ENCODE measurements around the gene CARS1.

The CARS1 gene

GRCh38 chr11:3049430-3050243, 7.6 kb downstream of the CARS1 start:
- peaks cover 28% of the 10 kb centered on the region for H3K79me1 ChIP-seq (ENCODE audit: low read depth, low read length)
- peak overlapping the region; percentile 69 for H3K4ac ChIP-seq (ENCODE audit: low read length)
- no peak overlapping the region for H3K14ac ChIP-seq (ENCODE audit: low read length)
- no peak overlapping the region for H4K8ac ChIP-seq (ENCODE audit: low read depth, low read length)
- H2BK120ac ChIP-seq (ENCODE audit: low read depth, low read length) = no peak overlapping the region
- H2AK5ac ChIP-seq (ENCODE audit: low read depth, low read length) = peak overlapping the region; percentile 42
- peak overlapping the region in 1 of 2 donors; percentile 38 for H3K4me3 ChIP-seq (ENCODE audit: low read length in 2 of 2)
- H3K4me2 ChIP-seq (ENCODE audit: insufficient read depth, low read length, poor library complexity, severe bottlenecking) = no peak overlapping the region
- H3K36me3 ChIP-seq (replicated peaks in 1 of 2; ENCODE audit: control insufficient read depth in 2 of 2, insufficient read depth in 2 of 2, low read length in 2 of 2) = peaks cover 19 to 68% of the 10 kb centered on the region in 2 donors
- WGBS, 2 donors (ENCODE audit: extremely low coverage in 2 of 2, insufficient read length in 2 of 2, insufficient replicate concordance in 1 of 2) = no CpG with 5 or more reads among the region's 18 CpGs
- no peaks in the 10 kb centered on the region for H3K9me3 ChIP-seq (replicated peaks in 1 of 2; ENCODE audit: control insufficient read depth in 2 of 2, insufficient read depth in 1 of 2, low read depth in 1 of 2, low read length in 2 of 2)
- no peak overlapping the region for H2AFZ ChIP-seq (ENCODE audit: low read length)
- no peak overlapping the region for H4K91ac ChIP-seq (ENCODE audit: low read depth, low read length, poor library complexity)
- H2BK5ac ChIP-seq (ENCODE audit: low read length) = no peak overlapping the region
- peak overlapping the region; percentile 72 for H3K9ac ChIP-seq (ENCODE audit: low read depth, low read length, poor library complexity)
- H3K4me1 ChIP-seq (ENCODE audit: control insufficient read depth in 2 of 2, insufficient read depth in 1 of 2, low read depth in 1 of 2, low read length in 2 of 2) = peaks cover 7 to 12% of the 10 kb centered on the region in 2 donors
- H3K27me3 ChIP-seq (ENCODE audit: control insufficient read depth in 3 of 3, insufficient read depth in 3 of 3, low read depth in 1 of 3, low read length in 3 of 3) = no peaks in the 10 kb centered on the region
- no peak overlapping the region for H2BK15ac ChIP-seq (ENCODE audit: low read length)
- no peak overlapping the region for H3K18ac ChIP-seq (ENCODE audit: low read length)
- no peak overlapping the region for H3K27ac ChIP-seq (replicated peaks; ENCODE audit: low read length)
- no peak overlapping the region for H3K23ac ChIP-seq (ENCODE audit: low read depth, low read length, poor library complexity)
- DNase-seq (ENCODE audit: low spot score) = no peak
- H2BK12ac ChIP-seq (ENCODE audit: low read length) = peak overlapping the region; percentile 50

- no peak for DNase-seq (ENCODE audit: low spot score)
- no peak overlapping the region for H3K27ac ChIP-seq (replicated peaks; ENCODE audit: low read length)
- peaks cover 30% of the 10 kb centered on the region for H3K79me1 ChIP-seq (ENCODE audit: low read depth, low read length)
- H2AFZ ChIP-seq (ENCODE audit: low read length) = no peak overlapping the region
- no peak overlapping the region for H4K8ac ChIP-seq (ENCODE audit: low read depth, low read length)
- peak overlapping the region; percentile 85 for H2AK5ac ChIP-seq (ENCODE audit: low read depth, low read length)
- H3K27me3 ChIP-seq (ENCODE audit: control insufficient read depth in 3 of 3, insufficient read depth in 3 of 3, low read depth in 1 of 3, low read length in 3 of 3) = no peaks in the 10 kb centered on the region
- H3K9ac ChIP-seq (ENCODE audit: low read depth, low read length, poor library complexity) = peak overlapping the region; percentile 38
- H3K4me1 ChIP-seq (ENCODE audit: control insufficient read depth in 2 of 2, insufficient read depth in 1 of 2, low read depth in 1 of 2, low read length in 2 of 2) = peaks cover 8 to 12% of the 10 kb centered on the region in 2 donors
- no peak overlapping the region for H2BK5ac ChIP-seq (ENCODE audit: low read length)
- peak overlapping the region; percentile 51 for H2BK12ac ChIP-seq (ENCODE audit: low read length)
- H3K23ac ChIP-seq (ENCODE audit: low read depth, low read length, poor library complexity) = peak overlapping the region; percentile 57
- H2BK15ac ChIP-seq (ENCODE audit: low read length) = no peak overlapping the region
- no peak overlapping the region for H3K4ac ChIP-seq (ENCODE audit: low read length)
- no peaks in the 10 kb centered on the region for H3K9me3 ChIP-seq (replicated peaks in 1 of 2; ENCODE audit: control insufficient read depth in 2 of 2, insufficient read depth in 1 of 2, low read depth in 1 of 2, low read length in 2 of 2)
- H4K91ac ChIP-seq (ENCODE audit: low read depth, low read length, poor library complexity) = no peak overlapping the region
- no peak overlapping the region for H3K4me3 ChIP-seq (ENCODE audit: low read length in 2 of 2)
- no CpG with 5 or more reads among the region's 16 CpGs for WGBS, 2 donors (ENCODE audit: extremely low coverage in 2 of 2, insufficient read length in 2 of 2, insufficient replicate concordance in 1 of 2)
- H3K18ac ChIP-seq (ENCODE audit: low read length) = no peak overlapping the region
- H3K4me2 ChIP-seq (ENCODE audit: insufficient read depth, low read length, poor library complexity, severe bottlenecking) = no peak overlapping the region
- peaks cover 15 to 64% of the 10 kb centered on the region in 2 donors for H3K36me3 ChIP-seq (replicated peaks in 1 of 2; ENCODE audit: control insufficient read depth in 2 of 2, insufficient read depth in 2 of 2, low read length in 2 of 2)
- no peak overlapping the region for H2BK120ac ChIP-seq (ENCODE audit: low read depth, low read length)
- peak overlapping the region; percentile 9 for H3K14ac ChIP-seq (ENCODE audit: low read length)
Measured at GRCh38 chr11:3047637-3048036, 9.6 kb downstream of the CARS1 start.

GRCh38 chr11:3046641-3047040, 10.6 kb downstream of the CARS1 start:
- Histone ChIP-seq H3K4me2 (ENCODE audit: insufficient read depth, low read length, poor library complexity, severe bottlenecking) (no peak overlapping the region), H3K14ac (ENCODE audit: low read length) (no peak overlapping the region), H3K4me3 (ENCODE audit: low read length in 2 of 2) (no peak overlapping the region), H2BK120ac (ENCODE audit: low read depth, low read length) (no peak overlapping the region), H3K27me3 (ENCODE audit: control insufficient read depth in 3 of 3, insufficient read depth in 3 of 3, low read depth in 1 of 3, low read length in 3 of 3) (no peaks in the 10 kb centered on the region), H2AFZ (ENCODE audit: low read length) (no peak overlapping the region), H4K8ac (ENCODE audit: low read depth, low read length) (no peak overlapping the region), H3K4me1 (ENCODE audit: control insufficient read depth in 2 of 2, insufficient read depth in 1 of 2, low read depth in 1 of 2, low read length in 2 of 2) (peaks cover 6 to 9% of the 10 kb centered on the region in 2 donors), H4K91ac (ENCODE audit: low read depth, low read length, poor library complexity) (no peak overlapping the region), H3K23ac (ENCODE audit: low read depth, low read length, poor library complexity) (peak overlapping the region; percentile 69), H3K9me3 (replicated peaks in 1 of 2; ENCODE audit: control insufficient read depth in 2 of 2, insufficient read depth in 1 of 2, low read depth in 1 of 2, low read length in 2 of 2) (no peaks in the 10 kb centered on the region), H3K36me3 (replicated peaks in 1 of 2; ENCODE audit: control insufficient read depth in 2 of 2, insufficient read depth in 2 of 2, low read length in 2 of 2) (peaks cover 19 to 67% of the 10 kb centered on the region in 2 donors), H2BK5ac (ENCODE audit: low read length) (no peak overlapping the region), H2AK5ac (ENCODE audit: low read depth, low read length) (no peak overlapping the region), H3K79me1 (ENCODE audit: low read depth, low read length) (peaks cover 32% of the 10 kb centered on the region), H3K27ac (replicated peaks; ENCODE audit: low read length) (no peak overlapping the region), H3K9ac (ENCODE audit: low read depth, low read length, poor library complexity) (no peak overlapping the region), H2BK12ac (ENCODE audit: low read length) (no peak overlapping the region), H3K4ac (ENCODE audit: low read length) (no peak overlapping the region), H3K18ac (ENCODE audit: low read length) (no peak overlapping the region), H2BK15ac (ENCODE audit: low read length) (peak overlapping the region; percentile 38)
- no peak for DNase-seq (ENCODE audit: low spot score)
- WGBS, 2 donors (ENCODE audit: extremely low coverage in 2 of 2, insufficient read length in 2 of 2, insufficient replicate concordance in 1 of 2) = no CpG with 5 or more reads among the region's 8 CpGs

DNA sequence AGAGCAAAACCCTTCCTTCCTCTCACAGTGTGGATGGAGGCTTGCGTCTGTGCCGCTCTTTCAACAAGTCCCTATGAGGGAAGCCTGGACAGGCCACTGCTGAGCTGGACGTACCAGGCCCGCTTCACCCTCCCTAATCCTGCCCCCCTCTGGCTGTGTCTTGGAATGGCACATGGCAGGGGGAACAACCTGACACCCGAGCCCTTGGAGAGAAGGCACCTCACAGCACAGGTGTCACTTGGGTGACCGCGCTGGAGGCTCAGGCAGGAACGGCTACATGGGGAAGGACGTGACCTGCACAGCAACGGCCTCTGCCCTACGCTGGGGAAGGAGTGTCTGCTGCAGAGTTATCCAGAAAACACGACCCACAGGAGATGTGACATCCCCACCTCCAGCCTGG, 11.0 kb downstream of the CARS1 start:
- H3K79me1 ChIP-seq (ENCODE audit: low read depth, low read length) = peaks cover 33% of the 10 kb centered on the region
- H3K27ac ChIP-seq (replicated peaks; ENCODE audit: low read length) = no peak overlapping the region
- H2BK12ac ChIP-seq (ENCODE audit: low read length) = no peak overlapping the region
- no peak overlapping the region for H3K4me3 ChIP-seq (ENCODE audit: low read length in 2 of 2)
- H2AK5ac ChIP-seq (ENCODE audit: low read depth, low read length) = no peak overlapping the region
- no peak overlapping the region for H3K18ac ChIP-seq (ENCODE audit: low read length)
- H2BK5ac ChIP-seq (ENCODE audit: low read length) = no peak overlapping the region
- no peak overlapping the region for H2AFZ ChIP-seq (ENCODE audit: low read length)
- no peaks in the 10 kb centered on the region for H3K27me3 ChIP-seq (ENCODE audit: control insufficient read depth in 3 of 3, insufficient read depth in 3 of 3, low read depth in 1 of 3, low read length in 3 of 3)
- H3K4me1 ChIP-seq (ENCODE audit: control insufficient read depth in 2 of 2, insufficient read depth in 1 of 2, low read depth in 1 of 2, low read length in 2 of 2) = peaks cover 5 to 8% of the 10 kb centered on the region in 2 donors
- H3K36me3 ChIP-seq (replicated peaks in 1 of 2; ENCODE audit: control insufficient read depth in 2 of 2, insufficient read depth in 2 of 2, low read length in 2 of 2) = peaks cover 19 to 70% of the 10 kb centered on the region in 2 donors
- H3K23ac ChIP-seq (ENCODE audit: low read depth, low read length, poor library complexity) = peak overlapping the region; percentile 69
- no peaks in the 10 kb centered on the region for H3K9me3 ChIP-seq (replicated peaks in 1 of 2; ENCODE audit: control insufficient read depth in 2 of 2, insufficient read depth in 1 of 2, low read depth in 1 of 2, low read length in 2 of 2)
- no peak overlapping the region for H3K4me2 ChIP-seq (ENCODE audit: insufficient read depth, low read length, poor library complexity, severe bottlenecking)
- WGBS, 2 donors (ENCODE audit: extremely low coverage in 2 of 2, insufficient read length in 2 of 2, insufficient replicate concordance in 1 of 2) = no CpG with 5 or more reads among the region's 12 CpGs
- no peak overlapping the region for H4K8ac ChIP-seq (ENCODE audit: low read depth, low read length)
- no peak overlapping the region for H3K4ac ChIP-seq (ENCODE audit: low read length)
- H2BK15ac ChIP-seq (ENCODE audit: low read length) = peak overlapping the region; percentile 38
- H4K91ac ChIP-seq (ENCODE audit: low read depth, low read length, poor library complexity) = no peak overlapping the region
- no peak overlapping the region for H3K9ac ChIP-seq (ENCODE audit: low read depth, low read length, poor library complexity)
- H2BK120ac ChIP-seq (ENCODE audit: low read depth, low read length) = no peak overlapping the region
- DNase-seq (ENCODE audit: low spot score) = no peak
- H3K14ac ChIP-seq (ENCODE audit: low read length) = no peak overlapping the region

Data from neuronal stem cell (in vitro differentiated cells).